OCI-LY1 (cell line): Measurements from ENCODE around the gene GLRA3.

ENCODE experiments used
- CTCF ChIP-seq: fragments of 200-600 bp; sonication (generic), shearing (Covaris generic); IDR thresholded peaks from 2 replicates; pipeline ENCODE4 v1.5.1; 2017; ENCODE audit warnings: mild to moderate bottlenecking, antibody characterized with exemption, low read length, moderate library complexity, mixed read lengths
- EZH2 ChIP-seq: fragments of 200-600 bp; sonication (generic), shearing (Covaris generic); IDR thresholded peaks from 2 replicates; pipeline ENCODE4 v1.8.0; 2017; ENCODE audit warnings: borderline replicate concordance, mixed run types, mild to moderate bottlenecking, antibody characterized with exemption, low read length, moderate library complexity, mixed read lengths

- TF ChIP-seq CTCF = no peak
- no peak for TF ChIP-seq EZH2
Observed at GRCh38 chr4:174865418-174865985, 36.5 kb upstream of the GLRA3 start.
